ENCODE measurements around the gene CMPK1. TPM values are rescaled to one million over a fixed set of nuclear protein-coding genes. Genes with fewer than 3 reads are reported as not detected.

Gene CMPK1
- total and polyA plus RNA-seq, 2 donors (not counting 3 experiments of a cell fraction or from before 2014, with no cell fraction given): 16.4 to 79.6 TPM

DNA sequence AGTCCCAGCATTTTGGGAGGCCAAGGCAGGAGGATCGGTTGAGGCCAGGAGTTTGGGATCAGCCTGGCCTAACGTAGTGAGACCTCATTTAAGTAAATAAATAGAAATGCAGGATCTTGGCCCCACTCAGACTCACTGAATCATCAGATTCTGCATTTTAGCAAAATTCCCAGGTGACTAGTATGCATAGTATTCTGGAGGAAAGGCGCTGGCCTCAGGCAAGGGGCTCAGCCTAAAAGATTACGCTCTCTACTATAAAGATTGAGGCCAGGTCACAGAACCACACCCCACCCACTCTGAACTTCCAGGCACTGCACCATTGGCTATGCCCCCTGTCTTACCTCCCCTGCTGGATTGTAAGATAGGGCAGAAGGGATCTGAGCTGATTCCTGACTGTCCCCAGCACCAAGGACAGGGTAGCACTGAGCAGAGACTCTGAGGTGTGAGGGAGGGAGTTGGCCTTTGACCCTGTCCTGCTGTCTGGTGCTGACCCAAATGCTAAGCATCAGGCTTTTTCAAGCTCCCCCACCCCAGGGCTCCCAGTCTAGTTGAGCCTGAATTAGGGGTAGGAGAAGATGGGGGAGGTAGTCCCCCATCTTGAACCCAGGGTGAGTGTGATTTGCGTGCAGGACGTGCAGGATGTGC is 85.2 kb downstream of the CMPK1 start:
- Histone ChIP-seq H4K20me1 (replicated peaks; ENCODE audit: control insufficient read depth, extremely low read depth, insufficient read depth, low read length) (no peaks in the 10 kb centered on the region), H3K36me3 (ENCODE audit: control insufficient read depth in 2 of 2, extremely low read depth in 1 of 2, insufficient read depth in 2 of 2, low read length in 2 of 2) (no peaks in the 10 kb centered on the region), H3K4me1 (ENCODE audit: control insufficient read depth, extremely low read depth, insufficient read depth, low read length) (no peaks in the 10 kb centered on the region), H3K9me3 (replicated peaks; ENCODE audit: control insufficient read depth, insufficient read depth, low read length) (no peaks in the 10 kb centered on the region), H3K79me2 (ENCODE audit: control insufficient read depth, insufficient read depth, low read length) (no peaks in the 10 kb centered on the region), H3K27ac (ENCODE audit: insufficient read depth, low read depth, low read length) (no peak overlapping the region), H3K27me3 (ENCODE audit: control insufficient read depth in 2 of 2, insufficient read depth in 2 of 2, low read length in 2 of 2) (peaks cover 40 to 58% of the 10 kb centered on the region in 2 experiments), H3K9ac (replicated peaks; ENCODE audit: extremely low read depth, insufficient read depth, low read length) (no peak overlapping the region), H3K9me1 (replicated peaks; ENCODE audit: control insufficient read depth, extremely low read depth, insufficient read depth, low read length) (no peaks in the 10 kb centered on the region), H3K4me2 (ENCODE audit: insufficient read depth, low read length) (no peak overlapping the region), H3K4me3 (replicated peaks in 1 of 3; ENCODE audit: insufficient read depth in 1 of 3, low read depth in 1 of 3, low read length in 3 of 3) (no peak overlapping the region), H2AFZ (ENCODE audit: low read depth, low read length) (no peak overlapping the region)
- dilution Hi-C loops (cut with MboI; ENCODE audit: extremely low pct_ligation_motif_present, low sequenced_read_pairs) (no loop called here), intact Hi-C loops (cut with micrococcal nuclease) (no loop called here)
- no TSS peak for BruUV-seq (replicated peaks)
- TF ChIP-seq POLR2A (IDR thresholded peaks at IDR 0.05; ENCODE audit: low read depth, low read length) (no peak), FOS (IDR thresholded peaks at IDR 0.05; ENCODE audit: borderline replicate concordance, insufficient read depth, low read length) (no peak), EZH2 (IDR thresholded peaks at IDR 0.05; ENCODE audit: borderline replicate concordance, low read depth, low read length, severe bottlenecking) (no peak), POLR2AphosphoS5 (IDR thresholded peaks at IDR 0.05; ENCODE audit: insufficient read depth, low read depth, low read length) (no peak), MYC (IDR thresholded peaks at IDR 0.05; ENCODE audit: low read depth, low read length) (no peak), JUN (IDR thresholded peaks at IDR 0.05; ENCODE audit: borderline replicate concordance, insufficient read depth, insufficient read length, low read depth) (no peak)
- TF ChIP-seq, protein P1, sequence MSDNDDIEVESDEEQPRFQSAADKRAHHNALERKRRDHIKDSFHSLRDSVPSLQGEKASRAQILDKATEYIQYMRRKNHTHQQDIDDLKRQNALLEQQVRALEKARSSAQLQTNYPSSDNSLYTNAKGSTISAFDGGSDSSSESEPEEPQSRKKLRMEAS (IDR thresholded peaks at IDR 0.05; ENCODE audit: insufficient read depth, insufficient read length): no peak
- CTCF ChIA-PET: interaction anchor here (0.6 to 2.6 kb wide), 8 partner anchors 13 to 307 kb away, joined by 3 to 14 read pairs (median 5); partner anchors contain the start of genes FOXD2 and PDZK1IP1
- FAIRE-seq (no peak), DNase-seq (ENCODE audit: low read depth, low spot score) (no peak)
- POLR2A ChIA-PET: no interaction called here

- CTCF ChIA-PET: interaction anchor here (0.6 to 2.3 kb wide), 9 partner anchors 11 to 306 kb away, joined by 3 to 15 read pairs (median 4); partner anchors contain the start of gene FOXD2
- Histone ChIP-seq H4K20me1 (replicated peaks; ENCODE audit: control insufficient read depth, extremely low read depth, insufficient read depth, low read length) (no peaks in the 10 kb centered on the region), H3K9ac (replicated peaks; ENCODE audit: extremely low read depth, insufficient read depth, low read length) (no peak overlapping the region), H3K36me3 (ENCODE audit: control insufficient read depth in 2 of 2, extremely low read depth in 1 of 2, insufficient read depth in 2 of 2, low read length in 2 of 2) (no peaks in the 10 kb centered on the region), H3K27ac (ENCODE audit: insufficient read depth, low read depth, low read length) (no peak overlapping the region), H3K4me2 (ENCODE audit: insufficient read depth, low read length) (no peak overlapping the region), H3K4me3 (replicated peaks in 1 of 3; ENCODE audit: insufficient read depth in 1 of 3, low read depth in 1 of 3, low read length in 3 of 3) (no peak overlapping the region), H3K4me1 (ENCODE audit: control insufficient read depth, extremely low read depth, insufficient read depth, low read length) (no peaks in the 10 kb centered on the region), H2AFZ (ENCODE audit: low read depth, low read length) (no peak overlapping the region), H3K9me3 (replicated peaks; ENCODE audit: control insufficient read depth, insufficient read depth, low read length) (no peaks in the 10 kb centered on the region), H3K9me1 (replicated peaks; ENCODE audit: control insufficient read depth, extremely low read depth, insufficient read depth, low read length) (no peaks in the 10 kb centered on the region), H3K27me3 (ENCODE audit: control insufficient read depth in 2 of 2, insufficient read depth in 2 of 2, low read length in 2 of 2) (peaks cover 31 to 41% of the 10 kb centered on the region in 2 experiments), H3K79me2 (ENCODE audit: control insufficient read depth, insufficient read depth, low read length) (no peaks in the 10 kb centered on the region)
- intact Hi-C loops (cut with micrococcal nuclease): loop anchor here (5.0 kb wide), 1 partner anchor 108 kb away; the partner anchor contains the start of gene STIL
- DNase-seq (ENCODE audit: low read depth, low spot score) (no peak), FAIRE-seq (no peak)
- dilution Hi-C loops (cut with MboI; ENCODE audit: extremely low pct_ligation_motif_present, low sequenced_read_pairs): no loop called here
- TF ChIP-seq POLR2A (IDR thresholded peaks at IDR 0.05; ENCODE audit: low read depth, low read length) (no peak), GATA2 (IDR thresholded peaks at IDR 0.05; ENCODE audit: insufficient read depth, insufficient read length, low read depth, low read length) (no peak), JUN (IDR thresholded peaks at IDR 0.05; ENCODE audit: borderline replicate concordance, insufficient read depth, insufficient read length, low read depth) (no peak), FOS (IDR thresholded peaks at IDR 0.05; ENCODE audit: borderline replicate concordance, insufficient read depth, low read length) (no peak), MYC (IDR thresholded peaks at IDR 0.05; ENCODE audit: low read depth, low read length) (no peak), POLR2AphosphoS5 (IDR thresholded peaks at IDR 0.05; ENCODE audit: insufficient read depth, low read depth, low read length) (no peak), EZH2 (IDR thresholded peaks at IDR 0.05; ENCODE audit: borderline replicate concordance, low read depth, low read length, severe bottlenecking) (no peak)
- TF ChIP-seq, protein P2, sequence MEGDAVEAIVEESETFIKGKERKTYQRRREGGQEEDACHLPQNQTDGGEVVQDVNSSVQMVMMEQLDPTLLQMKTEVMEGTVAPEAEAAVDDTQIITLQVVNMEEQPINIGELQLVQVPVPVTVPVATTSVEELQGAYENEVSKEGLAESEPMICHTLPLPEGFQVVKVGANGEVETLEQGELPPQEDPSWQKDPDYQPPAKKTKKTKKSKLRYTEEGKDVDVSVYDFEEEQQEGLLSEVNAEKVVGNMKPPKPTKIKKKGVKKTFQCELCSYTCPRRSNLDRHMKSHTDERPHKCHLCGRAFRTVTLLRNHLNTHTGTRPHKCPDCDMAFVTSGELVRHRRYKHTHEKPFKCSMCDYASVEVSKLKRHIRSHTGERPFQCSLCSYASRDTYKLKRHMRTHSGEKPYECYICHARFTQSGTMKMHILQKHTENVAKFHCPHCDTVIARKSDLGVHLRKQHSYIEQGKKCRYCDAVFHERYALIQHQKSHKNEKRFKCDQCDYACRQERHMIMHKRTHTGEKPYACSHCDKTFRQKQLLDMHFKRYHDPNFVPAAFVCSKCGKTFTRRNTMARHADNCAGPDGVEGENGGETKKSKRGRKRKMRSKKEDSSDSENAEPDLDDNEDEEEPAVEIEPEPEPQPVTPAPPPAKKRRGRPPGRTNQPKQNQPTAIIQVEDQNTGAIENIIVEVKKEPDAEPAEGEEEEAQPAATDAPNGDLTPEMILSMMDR (IDR thresholded peaks at IDR 0.05; ENCODE audit: extremely low read depth in 1 of 2, insufficient read depth in 1 of 2, low read depth in 1 of 2, low read length in 2 of 2): no peak
- TF ChIP-seq, protein P1 (IDR thresholded peaks at IDR 0.05; ENCODE audit: insufficient read depth, insufficient read length): no peak
- POLR2A ChIA-PET: no interaction called here
- BruUV-seq (replicated peaks): no TSS peak
Measured at GRCh38 chr1:47420547-47420946, 87.0 kb downstream of the CMPK1 start.
